ENCODE measurements around the gene SH3BP5. TPM values are rescaled to one million over a fixed set of nuclear protein-coding genes. Genes with fewer than 3 reads are reported as not detected.

Gene SH3BP5
- polyA plus RNA-seq, 1 of the 3 experiments (the other 2 are of a cell fraction), result 29.5 TPM

DNA sequence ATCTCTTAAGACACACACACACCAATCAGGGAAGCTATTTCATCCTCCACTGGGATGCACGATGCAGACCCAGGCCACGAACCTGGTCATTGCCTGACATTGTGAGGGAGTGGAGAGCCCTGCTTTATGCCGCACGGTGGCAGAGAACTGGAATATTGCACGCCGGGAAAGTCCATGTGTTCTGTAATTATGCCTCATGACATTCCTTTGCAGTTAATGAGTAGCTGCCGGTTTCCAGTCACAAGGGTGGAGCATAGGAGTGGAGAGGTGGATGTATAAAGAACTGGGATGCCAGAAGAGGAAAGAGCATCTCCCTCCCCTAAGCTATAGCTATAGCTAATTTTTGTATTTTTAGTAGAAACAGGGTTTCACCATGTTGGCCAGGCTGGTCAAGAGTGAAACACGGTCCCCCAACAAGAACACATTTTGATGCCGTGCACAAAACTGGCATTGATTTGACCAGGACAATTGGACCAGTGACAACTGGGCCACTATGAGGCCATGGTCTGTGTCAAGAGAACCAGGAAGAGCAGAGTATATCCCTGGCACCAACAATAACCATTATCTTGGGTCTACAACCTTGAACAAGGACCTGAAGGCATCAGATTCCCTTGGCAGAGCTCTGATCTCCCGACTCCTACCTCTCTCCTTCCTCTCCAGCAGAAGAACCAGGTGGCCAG, 51.4 kb downstream of the SH3BP5 start:
- H3F3A ChIP-seq (replicated peaks; ENCODE audit: insufficient read depth), result no peaks in the 10 kb centered on the region
- no peaks in the 10 kb centered on the region for H3K36me3 ChIP-seq (replicated peaks in 1 of 2; ENCODE audit: control insufficient read depth in 1 of 2, insufficient read depth in 2 of 2, low read length in 1 of 2)
- H3K79me2 ChIP-seq (ENCODE audit: insufficient read depth), result 0 out of 2 replicates have a peak, but pooled peaks cover 4% of the 10 kb centered on the region
- TF ChIP-seq FOXM1 (IDR thresholded peaks at IDR 0.05; ENCODE audit: low read depth) (no peak), NRF1 (IDR thresholded peaks at IDR 0.05; ENCODE audit: low read depth, low read length) (no peak), TCF12 (IDR thresholded peaks at IDR 0.05) (no peak), TEAD4 (IDR thresholded peaks at IDR 0.05; ENCODE audit: borderline replicate concordance, insufficient read depth) (no peak), POLR2AphosphoS5 (IDR thresholded peaks at IDR 0.05; ENCODE audit: low read depth, low read length) (no peak), JUND (IDR thresholded peaks at IDR 0.05) (no peak), MXI1 (IDR thresholded peaks at IDR 0.05; ENCODE audit: low read depth, low read length) (no peak)
- TF ChIP-seq, protein P1, sequence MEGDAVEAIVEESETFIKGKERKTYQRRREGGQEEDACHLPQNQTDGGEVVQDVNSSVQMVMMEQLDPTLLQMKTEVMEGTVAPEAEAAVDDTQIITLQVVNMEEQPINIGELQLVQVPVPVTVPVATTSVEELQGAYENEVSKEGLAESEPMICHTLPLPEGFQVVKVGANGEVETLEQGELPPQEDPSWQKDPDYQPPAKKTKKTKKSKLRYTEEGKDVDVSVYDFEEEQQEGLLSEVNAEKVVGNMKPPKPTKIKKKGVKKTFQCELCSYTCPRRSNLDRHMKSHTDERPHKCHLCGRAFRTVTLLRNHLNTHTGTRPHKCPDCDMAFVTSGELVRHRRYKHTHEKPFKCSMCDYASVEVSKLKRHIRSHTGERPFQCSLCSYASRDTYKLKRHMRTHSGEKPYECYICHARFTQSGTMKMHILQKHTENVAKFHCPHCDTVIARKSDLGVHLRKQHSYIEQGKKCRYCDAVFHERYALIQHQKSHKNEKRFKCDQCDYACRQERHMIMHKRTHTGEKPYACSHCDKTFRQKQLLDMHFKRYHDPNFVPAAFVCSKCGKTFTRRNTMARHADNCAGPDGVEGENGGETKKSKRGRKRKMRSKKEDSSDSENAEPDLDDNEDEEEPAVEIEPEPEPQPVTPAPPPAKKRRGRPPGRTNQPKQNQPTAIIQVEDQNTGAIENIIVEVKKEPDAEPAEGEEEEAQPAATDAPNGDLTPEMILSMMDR (IDR thresholded peaks at IDR 0.05), result no peak
- no peaks in the 10 kb centered on the region for H3K9me2 ChIP-seq
- ChIA-PET POLR2A (no interaction called here), CTCF (interaction anchor here (0.9 to 7.1 kb wide), 5 partner anchors 14 to 124 kb away, joined by 3 to 62 read pairs (median 5); partner anchors contain the start of gene SH3BP5)
- 92% methylated on average over 9 of the region's 10 CpGs for WGBS (ENCODE audit: low lambda C conversion rate)
- no peaks in the 10 kb centered on the region for H3K27me3 ChIP-seq (ENCODE audit: insufficient read depth)
- no peaks in the 10 kb centered on the region for H4K20me1 ChIP-seq (ENCODE audit: insufficient read depth)
- no peak for DNase-seq
- H3K9ac ChIP-seq, result no peak overlapping the region
- peaks cover 3 to 5% of the 10 kb centered on the region in 2 experiments; a peak in 2 of 4 replicates for H3K4me1 ChIP-seq (ENCODE audit: control insufficient read depth in 1 of 2, insufficient read depth in 2 of 2, low read depth in 1 of 2, low read length in 1 of 2)
- H3K4me3 ChIP-seq (ENCODE audit: low read depth in 2 of 2, low read length in 1 of 2), result no peak overlapping the region
- H2AFZ ChIP-seq (ENCODE audit: low read depth), result no peak overlapping the region
- H3K27ac ChIP-seq (ENCODE audit: low read depth in 2 of 2, low read length in 1 of 2), result no peak overlapping the region
- H3K9me3 ChIP-seq, result no peaks in the 10 kb centered on the region
- H3K4me2 ChIP-seq, result no peak overlapping the region

DNA sequence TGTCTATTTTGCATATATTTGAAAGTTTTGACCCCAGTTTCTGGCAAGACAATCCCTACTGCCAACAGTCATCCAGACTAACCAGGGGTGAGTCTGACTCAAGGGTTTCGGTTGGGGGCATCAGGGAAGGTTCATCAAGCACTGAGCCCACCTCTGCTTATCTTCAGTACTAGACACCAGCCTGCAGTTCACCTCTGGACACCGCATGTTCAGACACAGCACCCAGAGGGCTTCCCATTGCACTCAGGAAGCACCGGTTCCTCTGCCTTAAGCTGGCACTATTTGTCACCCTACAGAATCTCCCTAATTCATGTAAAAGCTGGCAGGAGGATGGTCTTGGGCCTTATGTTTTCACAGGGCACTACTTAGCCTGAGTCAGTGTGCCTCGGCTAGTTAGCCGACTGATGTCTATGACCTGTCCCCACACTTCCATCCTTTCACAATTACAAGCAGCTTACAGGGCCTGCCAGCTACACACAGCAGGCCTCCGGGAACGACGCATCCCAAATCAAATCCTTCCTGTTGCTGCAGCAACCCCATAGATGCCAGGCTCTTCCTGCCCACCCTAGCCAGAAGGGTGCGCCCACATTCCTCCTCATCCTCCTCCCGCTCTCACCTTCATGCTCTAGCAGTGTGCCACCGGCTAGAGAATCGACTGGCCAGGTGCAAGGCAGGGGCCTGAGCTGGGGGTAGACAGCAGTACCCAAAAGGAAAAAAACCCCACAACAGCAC, 52.5 kb downstream of the SH3BP5 start:
- H4K20me1 ChIP-seq (ENCODE audit: insufficient read depth), result no peaks in the 10 kb centered on the region
- CTCF ChIA-PET, result interaction anchor here (0.6 to 7.1 kb wide), 7 partner anchors 9 to 126 kb away, joined by 3 to 62 read pairs (median 5); partner anchors contain the start of gene SH3BP5
- H3K9ac ChIP-seq, result no peak overlapping the region
- H3K4me1 ChIP-seq (ENCODE audit: control insufficient read depth in 1 of 2, insufficient read depth in 2 of 2, low read depth in 1 of 2, low read length in 1 of 2), result peaks cover 3 to 4% of the 10 kb centered on the region in 2 experiments; a peak in 2 of 4 replicates
- H3F3A ChIP-seq (replicated peaks; ENCODE audit: insufficient read depth), result no peaks in the 10 kb centered on the region
- no peaks in the 10 kb centered on the region for H3K36me3 ChIP-seq (replicated peaks in 1 of 2; ENCODE audit: control insufficient read depth in 1 of 2, insufficient read depth in 2 of 2, low read length in 1 of 2)
- no peak overlapping the region for H2AFZ ChIP-seq (ENCODE audit: low read depth)
- no peaks in the 10 kb centered on the region for H3K27me3 ChIP-seq (ENCODE audit: insufficient read depth)
- DNase-seq, result no peak
- H3K4me2 ChIP-seq, result no peak overlapping the region
- POLR2A ChIA-PET, result interaction anchor here (0.6 to 0.8 kb wide), 2 partner anchors 41 to 45 kb away, joined by 3 to 4 read pairs; no protein-coding TSS in a partner anchor
- H3K9me3 ChIP-seq, result no peaks in the 10 kb centered on the region
- no peak overlapping the region for H3K4me3 ChIP-seq (ENCODE audit: low read depth in 2 of 2, low read length in 1 of 2)
- WGBS (ENCODE audit: low lambda C conversion rate), result 93% methylated on average over 12 of the region's 12 CpGs
- TF ChIP-seq EZH2phosphoT487 (IDR thresholded peaks at IDR 0.05; ENCODE audit: borderline replicate concordance, low read depth) (no peak), SIN3A (IDR thresholded peaks at IDR 0.05; ENCODE audit: borderline replicate concordance, low read depth, low read length) (no peak), JUND (IDR thresholded peaks at IDR 0.05) (no peak), NRF1 (IDR thresholded peaks at IDR 0.05; ENCODE audit: low read depth, low read length) (no peak), NFIC (IDR thresholded peaks at IDR 0.05; ENCODE audit: borderline replicate concordance) (no peak), GATA2 (CRISPR knock-in tag; IDR thresholded peaks at IDR 0.05) (no peak), RXRA (IDR thresholded peaks at IDR 0.05; ENCODE audit: borderline replicate concordance, low read depth) (no peak), EP300 (IDR thresholded peaks at IDR 0.05; ENCODE audit: borderline replicate concordance in 1 of 2, low read depth in 1 of 2, low read length in 1 of 2) (no peak), ELF1 (IDR thresholded peaks at IDR 0.05) (no peak), RAD21 (IDR thresholded peaks at IDR 0.05; ENCODE audit: low read length) (no peak), TAF1 (IDR thresholded peaks at IDR 0.05; ENCODE audit: borderline replicate concordance, low read depth, low read length) (no peak)
- TF ChIP-seq, protein P2, sequence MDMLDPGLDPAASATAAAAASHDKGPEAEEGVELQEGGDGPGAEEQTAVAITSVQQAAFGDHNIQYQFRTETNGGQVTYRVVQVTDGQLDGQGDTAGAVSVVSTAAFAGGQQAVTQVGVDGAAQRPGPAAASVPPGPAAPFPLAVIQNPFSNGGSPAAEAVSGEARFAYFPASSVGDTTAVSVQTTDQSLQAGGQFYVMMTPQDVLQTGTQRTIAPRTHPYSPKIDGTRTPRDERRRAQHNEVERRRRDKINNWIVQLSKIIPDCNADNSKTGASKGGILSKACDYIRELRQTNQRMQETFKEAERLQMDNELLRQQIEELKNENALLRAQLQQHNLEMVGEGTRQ (IDR thresholded peaks at IDR 0.05; ENCODE audit: borderline replicate concordance, low read depth, low read length), result no peak
- TF ChIP-seq, protein P1 (IDR thresholded peaks at IDR 0.05), result no peak
- H3K27ac ChIP-seq (ENCODE audit: low read depth in 2 of 2, low read length in 1 of 2), result no peak overlapping the region
- H3K9me2 ChIP-seq, result no peaks in the 10 kb centered on the region
- 0 out of 2 replicates have a peak, but pooled peaks cover 4% of the 10 kb centered on the region for H3K79me2 ChIP-seq (ENCODE audit: insufficient read depth)
